ENCODE measurements around the gene SNTG2.

Gene SNTG2

GRCh38 chr2:985317-985898 is 34.8 kb downstream of the SNTG2 start:
- no peak overlapping the region for H3K4me3 ChIP-seq (ENCODE audit: low read depth, low read length)
- TF ChIP-seq CTCF (IDR thresholded peaks at IDR 0.05; ENCODE audit: control insufficient read depth, extremely low read depth, insufficient read depth) = no peak

DNA sequence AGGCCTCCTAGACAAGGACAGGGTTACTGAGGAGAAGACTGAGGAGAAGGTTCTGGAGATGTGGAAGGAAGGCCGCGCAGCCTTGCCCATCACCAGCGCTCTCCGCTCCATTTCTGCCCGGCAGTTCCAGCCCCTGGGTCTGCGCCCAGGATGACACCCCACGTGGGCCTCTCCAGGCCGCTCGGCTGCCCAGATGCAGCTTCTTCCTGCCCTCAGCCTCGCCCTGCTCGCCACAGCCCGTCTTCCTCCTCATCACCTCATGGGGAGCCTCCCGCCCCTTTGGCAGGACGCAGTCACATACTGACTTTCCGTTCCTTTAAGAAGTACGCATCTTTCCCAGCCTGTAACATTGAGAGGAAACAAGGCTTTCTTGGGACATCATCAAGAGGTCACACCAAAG is 37.1 kb downstream of the SNTG2 start:
- H3K4me3 ChIP-seq (ENCODE audit: low read depth, low read length) = no peak overlapping the region
- TF ChIP-seq CTCF (IDR thresholded peaks at IDR 0.05; ENCODE audit: control insufficient read depth, extremely low read depth, insufficient read depth) = no peak
- DNase-seq (ENCODE audit: low read depth) = no peak

More at GRCh38 chr2:985317-985898, 34.8 kb downstream of the SNTG2 start:
- no peak for DNase-seq (ENCODE audit: low read depth)

DNA sequence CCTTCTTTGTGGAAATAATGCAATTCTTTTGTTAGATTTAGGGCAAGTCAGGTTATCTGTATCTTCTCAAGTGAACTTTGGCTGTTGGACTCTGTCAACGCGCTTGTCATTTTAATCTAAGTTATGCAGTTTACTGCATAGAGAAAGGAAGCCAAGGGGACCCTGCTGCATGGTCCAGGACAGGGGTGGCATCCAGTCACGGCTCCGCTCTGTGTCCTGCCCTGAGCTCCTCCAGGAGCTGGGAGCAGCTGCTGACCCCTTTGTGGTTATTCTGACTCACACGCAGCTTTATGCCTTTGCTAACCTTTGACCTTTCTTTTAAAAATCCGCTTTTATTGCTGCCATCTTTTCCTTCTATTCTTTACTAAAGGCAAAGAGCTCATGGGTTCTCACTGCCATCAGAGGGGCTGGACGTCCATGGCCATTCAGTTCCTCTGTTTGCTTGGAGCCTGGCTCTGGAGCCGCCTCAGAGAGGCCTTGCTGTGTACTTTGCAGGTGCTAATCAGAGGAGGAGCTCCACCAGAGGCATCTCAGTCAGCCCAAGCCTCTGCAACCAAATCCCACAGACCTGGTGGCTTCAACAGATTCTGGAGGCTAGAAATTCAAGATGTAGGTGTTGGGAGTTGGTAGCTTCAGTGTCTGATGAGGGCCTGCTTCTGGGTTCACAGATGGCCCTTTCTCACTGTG is 39.3 kb downstream of the SNTG2 start:
- no peak for TF ChIP-seq CTCF (IDR thresholded peaks at IDR 0.05; ENCODE audit: control insufficient read depth, extremely low read depth, insufficient read depth)
- H3K4me3 ChIP-seq (ENCODE audit: low read depth, low read length) = no peak overlapping the region
- DNase-seq (ENCODE audit: low read depth) = no peak

DNA sequence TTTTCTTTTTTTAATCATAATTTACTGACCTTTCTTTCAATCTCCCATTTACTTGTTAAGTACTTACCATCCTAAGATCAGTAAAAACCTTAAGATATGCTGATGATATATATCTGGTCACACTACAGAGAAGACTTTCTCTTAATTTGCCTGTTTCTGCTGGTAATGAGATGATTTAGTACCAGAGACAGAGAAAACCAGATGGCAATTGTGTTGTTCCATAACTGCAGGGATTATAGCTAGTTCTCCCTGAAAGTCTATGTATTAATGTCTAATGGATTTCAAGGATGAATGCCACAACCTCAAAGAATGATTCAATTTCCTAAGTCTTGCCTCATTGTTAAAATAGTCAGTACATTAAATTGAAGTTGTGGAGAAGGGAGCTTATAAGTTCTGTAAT is 40.3 kb downstream of the SNTG2 start:
- no peak overlapping the region for H3K4me3 ChIP-seq (ENCODE audit: low read depth, low read length)
- DNase-seq (ENCODE audit: low read depth) = no peak
- TF ChIP-seq CTCF (IDR thresholded peaks at IDR 0.05; ENCODE audit: control insufficient read depth, extremely low read depth, insufficient read depth) = no peak

GRCh38 chr2:1002350-1002749 is 51.7 kb downstream of the SNTG2 start:
- no peak overlapping the region for H3K4me3 ChIP-seq (ENCODE audit: low read depth, low read length)
- no peak for DNase-seq (ENCODE audit: low read depth)
- TF ChIP-seq CTCF (IDR thresholded peaks at IDR 0.05; ENCODE audit: control insufficient read depth, extremely low read depth, insufficient read depth) = no peak

DNA sequence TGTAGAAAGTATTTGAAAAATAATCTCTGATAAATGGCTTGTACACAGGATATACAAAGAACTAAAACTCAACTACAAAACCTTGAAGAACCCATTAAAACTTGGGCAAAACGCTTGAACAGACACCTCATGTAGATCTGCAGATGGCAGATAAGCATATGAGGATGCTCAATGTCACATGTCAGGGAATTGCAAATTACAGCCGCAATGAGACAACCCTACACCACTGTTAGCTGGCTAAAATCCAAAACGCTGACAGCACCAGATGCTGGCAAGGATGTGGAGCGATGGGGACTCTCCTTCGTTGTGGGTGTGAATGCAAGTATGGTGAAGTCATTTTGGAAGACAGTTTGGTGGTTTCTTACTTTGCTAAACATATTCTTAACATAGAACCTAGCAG is 53.7 kb downstream of the SNTG2 start:
- no peak overlapping the region for H3K4me3 ChIP-seq (ENCODE audit: low read depth, low read length)
- no peak for TF ChIP-seq CTCF (IDR thresholded peaks at IDR 0.05; ENCODE audit: control insufficient read depth, extremely low read depth, insufficient read depth)
- no peak for DNase-seq (ENCODE audit: low read depth)

Data from LNCaP clone FGC (cell line).